Karpas-422 (cell line): ENCODE data around the gene HERC3. TPM values are rescaled to one million over a fixed set of nuclear protein-coding genes. Genes with fewer than 3 reads are reported as not detected.

ENCODE experiments used
- DNase-seq: peaks from one replicate; pipeline ENCODE4 v3.0.0-alpha.2; 2015
- H2AFZ ChIP-seq: fragments of 200-600 bp; sonication (generic); 2 replicates; pipeline ENCODE4 v1.6.1; 2014; ENCODE audit warnings: antibody characterized with exemption, low read length, mixed read lengths
- H3K27ac ChIP-seq: fragments of 200-600 bp; sonication (generic); 2 replicates; pipeline ENCODE4 v1.5.1; 2014; ENCODE audit warnings: mild to moderate bottlenecking, low read length, moderate library complexity
- H3K27me3 ChIP-seq: fragments of 200-600 bp; sonication (generic); 2 replicates; pipeline ENCODE4 v1.6.1; 2014; ENCODE audit warnings: low read length, mixed read lengths
- H3K36me3 ChIP-seq: fragments of 200-600 bp; sonication (generic); 2 replicates; pipeline ENCODE4 v1.6.1; 2014; ENCODE audit warnings: low read length, mixed read lengths; ENCODE audit not compliant: insufficient read depth
- H3K4me1 ChIP-seq: fragments of 200-600 bp; sonication (generic); 2 replicates; pipeline ENCODE4 v1.6.1; 2014; ENCODE audit warnings: mild to moderate bottlenecking, low read length, mixed read lengths
- H3K4me2 ChIP-seq: fragments of 200-600 bp; sonication (generic); 2 replicates; pipeline ENCODE4 v1.6.1; 2014; ENCODE audit warnings: low read length, low read depth, mild to moderate bottlenecking; ENCODE audit not compliant: poor library complexity, severe bottlenecking
- H3K4me3 ChIP-seq: fragments of 200-600 bp; sonication (generic); 2 replicates; pipeline ENCODE4 v1.5.1; 2014; ENCODE audit warnings: mild to moderate bottlenecking, antibody characterized with exemption, low read length, mixed read lengths
- H3K79me2 ChIP-seq: fragments of 200-600 bp; sonication (generic); 2 replicates; pipeline ENCODE4 v1.6.1; 2014; ENCODE audit warnings: mild to moderate bottlenecking, low read length, mixed read lengths
- H3K9ac ChIP-seq: fragments of 200-600 bp; sonication (generic); 2 replicates; pipeline ENCODE4 v1.6.0; 2014; ENCODE audit warnings: low read length
- H3K9me2 ChIP-seq: fragments of 200-600 bp; sonication (generic), shearing (Covaris generic); replicated peaks from 2 replicates; pipeline ENCODE4 v1.6.0; 2014; ENCODE audit warnings: mild to moderate bottlenecking, low read length, moderate library complexity; ENCODE audit not compliant: insufficient read depth
- H3K9me3 ChIP-seq: fragments of 300-700, 200-600 bp; sonication (generic); 2 replicates; pipeline ENCODE4 v1.6.1; 2014; ENCODE audit warnings: low read length, mixed read lengths
- H4K20me1 ChIP-seq: fragments of 200-600 bp; sonication (generic); 2 replicates; pipeline ENCODE4 v1.6.1; 2014; ENCODE audit warnings: mild to moderate bottlenecking, antibody characterized with exemption, low read length, low read depth; ENCODE audit not compliant: insufficient read depth
- total RNA-seq: library from RNA; depleted of rRNA; stranded (reverse); fragments of >200 nt; shearing (Covaris generic); gene quantifications from 2 replicates; pipeline ENCODE4 v1.2.3, GENCODE V29; 2014; ENCODE audit warnings: low replicate concordance

HERC3 gene
- total RNA-seq, 1 experiment from 2014 or later = 12.9 TPM

DNA sequence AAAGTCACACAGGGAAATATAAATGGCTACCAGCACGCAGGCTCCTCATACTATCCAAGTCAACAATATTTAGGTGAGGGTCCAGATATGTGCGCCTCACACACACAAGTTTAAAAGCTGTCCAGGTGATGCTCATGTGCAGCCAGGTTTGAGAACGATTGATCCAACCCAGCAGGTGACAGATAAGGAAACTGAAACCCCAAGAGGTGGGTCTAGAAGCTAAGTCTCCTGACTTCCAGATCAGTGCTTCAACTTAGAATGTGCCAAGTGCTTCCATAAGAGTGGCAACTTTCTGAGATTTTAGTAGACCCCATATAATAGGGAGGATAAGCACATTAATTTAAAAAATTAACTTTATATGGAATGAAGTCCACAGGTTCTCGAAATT, 159.8 kb downstream of the HERC3 start:
- H3K9me2 ChIP-seq = no peaks in the 10 kb centered on the region
- H3K4me3 ChIP-seq = no peak overlapping the region
- no peak for DNase-seq

GRCh38 chr4:88752754-88753153, 160.5 kb downstream of the HERC3 start:
- no peaks in the 10 kb centered on the region for H3K36me3 ChIP-seq
- no peaks in the 10 kb centered on the region for H3K9me3 ChIP-seq
- no peak overlapping the region for H3K4me3 ChIP-seq

More for the DNA sequence above, 159.8 kb downstream of the HERC3 start:
- Histone ChIP-seq H3K9ac (no peak overlapping the region), H3K9me3 (no peaks in the 10 kb centered on the region), H2AFZ (no peak overlapping the region), H3K4me2 (no peak overlapping the region), H3K36me3 (no peaks in the 10 kb centered on the region), H3K27ac (no peak overlapping the region), H3K4me1 (no peaks in the 10 kb centered on the region), H3K79me2 (no peaks in the 10 kb centered on the region), H4K20me1 (no peaks in the 10 kb centered on the region), H3K27me3 (no peaks in the 10 kb centered on the region)

GRCh38 chr4:88753658-88754571, 161.6 kb downstream of the HERC3 start:
- DNase-seq = no peak
- no peaks in the 10 kb centered on the region for H3K36me3 ChIP-seq
- no peak overlapping the region for H3K4me3 ChIP-seq
- H3K27me3 ChIP-seq = no peaks in the 10 kb centered on the region
- H3K9me3 ChIP-seq = no peaks in the 10 kb centered on the region
- H4K20me1 ChIP-seq = no peaks in the 10 kb centered on the region
- H3K79me2 ChIP-seq = no peaks in the 10 kb centered on the region
- no peak overlapping the region for H3K4me2 ChIP-seq
- no peaks in the 10 kb centered on the region for H3K9me2 ChIP-seq
- no peak overlapping the region for H3K9ac ChIP-seq
- no peaks in the 10 kb centered on the region for H3K4me1 ChIP-seq
- no peak overlapping the region for H3K27ac ChIP-seq
- H2AFZ ChIP-seq = no peak overlapping the region

More at GRCh38 chr4:88752754-88753153, 160.5 kb downstream of the HERC3 start:
- H3K79me2 ChIP-seq = no peaks in the 10 kb centered on the region
- no peaks in the 10 kb centered on the region for H3K27me3 ChIP-seq
- no peak overlapping the region for H2AFZ ChIP-seq
- H3K9me2 ChIP-seq = no peaks in the 10 kb centered on the region
- H3K4me1 ChIP-seq = no peaks in the 10 kb centered on the region
- no peak overlapping the region for H3K27ac ChIP-seq
- no peak overlapping the region for H3K9ac ChIP-seq
- no peaks in the 10 kb centered on the region for H4K20me1 ChIP-seq
- H3K4me2 ChIP-seq = no peak overlapping the region
- no peak for DNase-seq

- Histone ChIP-seq H3K4me1 (no peaks in the 10 kb centered on the region), H3K9ac (no peak overlapping the region), H3K36me3 (no peaks in the 10 kb centered on the region), H3K9me2 (no peaks in the 10 kb centered on the region), H2AFZ (no peak overlapping the region), H3K79me2 (no peaks in the 10 kb centered on the region), H4K20me1 (no peaks in the 10 kb centered on the region), H3K27ac (no peak overlapping the region), H3K4me3 (no peak overlapping the region), H3K4me2 (no peak overlapping the region), H3K27me3 (no peaks in the 10 kb centered on the region), H3K9me3 (no peaks in the 10 kb centered on the region)
- no peak for DNase-seq
These were observed 162.5 kb downstream of the HERC3 start for GRCh38 chr4:88754796-88755195.

- H3K27me3 ChIP-seq = no peaks in the 10 kb centered on the region
- no peak overlapping the region for H2AFZ ChIP-seq
- no peak overlapping the region for H3K27ac ChIP-seq
- H3K4me3 ChIP-seq = no peak overlapping the region
- no peaks in the 10 kb centered on the region for H3K36me3 ChIP-seq
- H3K4me2 ChIP-seq = no peak overlapping the region
- H4K20me1 ChIP-seq = no peaks in the 10 kb centered on the region
- H3K9me2 ChIP-seq = no peaks in the 10 kb centered on the region
- H3K4me1 ChIP-seq = no peaks in the 10 kb centered on the region
- no peaks in the 10 kb centered on the region for H3K79me2 ChIP-seq
- no peak for DNase-seq
- no peaks in the 10 kb centered on the region for H3K9me3 ChIP-seq
- no peak overlapping the region for H3K9ac ChIP-seq
These were observed 163.2 kb downstream of the HERC3 start for GRCh38 chr4:88755454-88755853.

DNA sequence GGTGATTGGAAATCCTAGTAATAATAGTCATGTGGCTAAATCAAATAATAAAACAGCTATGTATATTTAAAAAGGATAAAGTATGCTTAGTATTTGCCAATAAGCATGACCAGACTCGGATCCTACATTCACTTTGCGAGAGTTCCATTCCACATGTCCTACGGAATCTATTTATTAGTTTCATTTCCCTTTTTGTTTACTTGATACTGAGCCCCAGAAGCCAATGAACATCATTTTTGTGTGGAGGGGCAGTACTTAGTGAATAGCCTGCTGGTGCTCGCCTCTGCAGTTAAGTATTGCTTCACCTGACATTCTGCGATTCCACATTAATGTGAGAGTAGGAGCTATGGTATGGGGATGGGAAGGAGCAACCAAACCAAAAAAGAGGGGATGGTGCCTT, 163.9 kb downstream of the HERC3 start:
- DNase-seq = no peak
- no peaks in the 10 kb centered on the region for H3K36me3 ChIP-seq
- H3K79me2 ChIP-seq = no peaks in the 10 kb centered on the region
- no peak overlapping the region for H3K4me2 ChIP-seq
- H3K27me3 ChIP-seq = no peaks in the 10 kb centered on the region
- H3K4me3 ChIP-seq = no peak overlapping the region
- no peaks in the 10 kb centered on the region for H4K20me1 ChIP-seq
- H3K27ac ChIP-seq = no peak overlapping the region
- H3K4me1 ChIP-seq = no peaks in the 10 kb centered on the region
- H3K9me2 ChIP-seq = no peaks in the 10 kb centered on the region
- H3K9ac ChIP-seq = no peak overlapping the region
- H2AFZ ChIP-seq = no peak overlapping the region
- no peaks in the 10 kb centered on the region for H3K9me3 ChIP-seq

DNA sequence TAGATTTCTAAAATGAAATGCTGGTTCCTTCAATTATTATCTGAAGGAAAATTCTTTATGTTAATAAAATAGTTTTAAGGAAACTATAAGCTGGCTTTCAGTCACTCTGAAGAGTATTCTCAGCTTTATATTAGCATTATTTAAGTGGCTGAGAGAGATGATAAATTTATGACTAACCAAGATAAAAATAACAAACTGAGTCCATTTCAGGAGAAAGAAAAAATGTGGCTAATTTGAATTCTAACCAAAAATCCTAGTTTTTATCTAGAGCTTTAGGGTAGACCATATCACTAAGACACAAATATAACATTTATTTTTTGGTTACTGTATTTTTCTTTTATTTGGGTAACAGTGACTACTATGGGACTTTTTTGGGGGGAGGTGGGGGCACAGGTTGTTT, 164.8 kb downstream of the HERC3 start:
- DNase-seq = no peak
- Histone ChIP-seq H4K20me1 (no peaks in the 10 kb centered on the region), H2AFZ (no peak overlapping the region), H3K4me2 (no peak overlapping the region), H3K9ac (no peak overlapping the region), H3K4me1 (no peaks in the 10 kb centered on the region), H3K9me2 (no peaks in the 10 kb centered on the region), H3K36me3 (no peaks in the 10 kb centered on the region), H3K79me2 (no peaks in the 10 kb centered on the region), H3K9me3 (no peaks in the 10 kb centered on the region), H3K27me3 (no peaks in the 10 kb centered on the region), H3K27ac (no peak overlapping the region), H3K4me3 (no peak overlapping the region)

GRCh38 chr4:88757776-88758175, 165.5 kb downstream of the HERC3 start:
- no peak overlapping the region for H3K9ac ChIP-seq
- DNase-seq = no peak
- no peaks in the 10 kb centered on the region for H3K79me2 ChIP-seq
- no peaks in the 10 kb centered on the region for H3K4me1 ChIP-seq
- H3K36me3 ChIP-seq = no peaks in the 10 kb centered on the region
- H3K27ac ChIP-seq = no peak overlapping the region
- H2AFZ ChIP-seq = no peak overlapping the region
- no peaks in the 10 kb centered on the region for H3K9me2 ChIP-seq
- H3K4me3 ChIP-seq = no peak overlapping the region
- no peaks in the 10 kb centered on the region for H4K20me1 ChIP-seq
- no peaks in the 10 kb centered on the region for H3K27me3 ChIP-seq
- no peaks in the 10 kb centered on the region for H3K9me3 ChIP-seq
- no peak overlapping the region for H3K4me2 ChIP-seq
